ENCODE results near the gene TTF2. TPM values are rescaled to one million over a fixed set of nuclear protein-coding genes. Genes with fewer than 3 reads are reported as not detected.
"Not testable (repeated sequence)": the region's sequence is repeated elsewhere in the genome, so short reads cannot be mapped to it uniquely, and the experiment has no call there.

Gene TTF2
- total RNA-seq, 2 donors from 2014 or later, result 11.2 to 11.6 TPM

- Histone ChIP-seq H3K9me3 (no peaks in the 10 kb centered on the region), H3K36me3 (no peaks in the 10 kb centered on the region), H3K4me3 (no peak overlapping the region), H3K4me1 (replicated peaks) (no peaks in the 10 kb centered on the region), H3K27me3 (replicated peaks; ENCODE audit: insufficient read depth) (no peaks in the 10 kb centered on the region), H3K27ac (no peak overlapping the region)
- 65% methylated on average over 4 of the region's 4 CpGs for WGBS
- TF ChIP-seq CTCF (IDR thresholded peaks at IDR 0.05) (no peak), POLR2A (IDR thresholded peaks at IDR 0.05) (no peak), POLR2AphosphoS5 (IDR thresholded peaks at IDR 0.05) (no peak)
- intact Hi-C loops (cut with DNase I), result loop anchor here (10.0 kb wide), 1 partner anchor 267 kb away; the partner anchor contains the start of gene MAN1A2
- DNase-seq (ENCODE audit: low spot score), result no peak
Measured at GRCh38 chr1:117097443-117097842, 37.3 kb downstream of the TTF2 start.

GRCh38 chr1:117098287-117098890, 38.3 kb downstream of the TTF2 start:
- no peak overlapping the region for H3K4me3 ChIP-seq
- 83% methylated on average over 4 of the region's 4 CpGs for WGBS
- H3K9me3 ChIP-seq, result no peaks in the 10 kb centered on the region
- TF ChIP-seq POLR2A (IDR thresholded peaks at IDR 0.05), result no peak
- no peak for TF ChIP-seq POLR2AphosphoS5 (IDR thresholded peaks at IDR 0.05)
- TF ChIP-seq CTCF (IDR thresholded peaks at IDR 0.05), result no peak
- H3K36me3 ChIP-seq, result no peaks in the 10 kb centered on the region
- DNase-seq (ENCODE audit: low spot score), result no peak
- no peaks in the 10 kb centered on the region for H3K4me1 ChIP-seq (replicated peaks)
- no peaks in the 10 kb centered on the region for H3K27me3 ChIP-seq (replicated peaks; ENCODE audit: insufficient read depth)
- no peak overlapping the region for H3K27ac ChIP-seq
- intact Hi-C loops (cut with DNase I), result loop anchor here (10.0 kb wide), 1 partner anchor 266 kb away; the partner anchor contains the start of gene MAN1A2

- no peak for TF ChIP-seq POLR2A (IDR thresholded peaks at IDR 0.05)
- TF ChIP-seq CTCF (IDR thresholded peaks at IDR 0.05), result no peak
- TF ChIP-seq POLR2AphosphoS5 (IDR thresholded peaks at IDR 0.05), result no peak
- intact Hi-C loops (cut with DNase I), result no loop called here
- H3K4me3 ChIP-seq, result no peak overlapping the region
- 100% methylated on average over 1 of the region's 1 CpG for WGBS
- no peaks in the 10 kb centered on the region for H3K4me1 ChIP-seq (replicated peaks)
- H3K27ac ChIP-seq, result no peak overlapping the region
- no peaks in the 10 kb centered on the region for H3K27me3 ChIP-seq (replicated peaks; ENCODE audit: insufficient read depth)
- DNase-seq (ENCODE audit: low spot score), result no peak
- H3K36me3 ChIP-seq, result no peaks in the 10 kb centered on the region
- H3K9me3 ChIP-seq, result no peaks in the 10 kb centered on the region
Measured at GRCh38 chr1:117101334-117101733, 41.2 kb downstream of the TTF2 start.

GRCh38 chr1:117101858-117102257, 41.7 kb downstream of the TTF2 start:
- H3K9me3 ChIP-seq; H3K4me1 ChIP-seq (replicated peaks); DNase-seq (ENCODE audit: low spot score); H3K36me3 ChIP-seq; intact Hi-C loops (cut with DNase I); H3K27me3 ChIP-seq (replicated peaks; ENCODE audit: insufficient read depth); H3K27ac ChIP-seq; H3K4me3 ChIP-seq: not testable (repeated sequence)
- WGBS, result 100% methylated on average over 3 of the region's 3 CpGs

- no peak for DNase-seq (ENCODE audit: low spot score)
- H3K9me3 ChIP-seq, result no peaks in the 10 kb centered on the region
- H3K4me3 ChIP-seq, result no peak overlapping the region
- no peaks in the 10 kb centered on the region for H3K27me3 ChIP-seq (replicated peaks; ENCODE audit: insufficient read depth)
- WGBS, result 63% methylated on average over 3 of the region's 3 CpGs
- no peak overlapping the region for H3K27ac ChIP-seq
- intact Hi-C loops (cut with DNase I), result no loop called here
- no peaks in the 10 kb centered on the region for H3K4me1 ChIP-seq (replicated peaks)
- H3K36me3 ChIP-seq, result no peaks in the 10 kb centered on the region
- TF ChIP-seq CTCF (IDR thresholded peaks at IDR 0.05) (no peak), POLR2A (IDR thresholded peaks at IDR 0.05) (no peak), POLR2AphosphoS5 (IDR thresholded peaks at IDR 0.05) (no peak)
Measured at GRCh38 chr1:117104986-117105385, 44.9 kb downstream of the TTF2 start.
